A172 (cell line): Measurements from ENCODE around the gene DENND5A. TPM values are rescaled to one million over a fixed set of nuclear protein-coding genes. Genes with fewer than 3 reads are reported as not detected.
"Not testable (repeated sequence)": the region's sequence is repeated elsewhere in the genome, so short reads cannot be mapped to it uniquely, and the experiment has no call there.

Source experiments
- DNase-seq: peaks from one replicate; pipeline ENCODE4 v3.0.0-alpha.2; 2015; ENCODE audit warnings: low spot score
- total RNA-seq: library from RNA; depleted of rRNA; stranded (reverse); fragments of >200 nt; shearing (Covaris generic); gene quantifications from 2 replicates; pipeline ENCODE4 v1.2.3, GENCODE V29; 2014

The DENND5A gene
- total RNA-seq, 1 experiment from 2014 or later: 79.4 TPM

- DNase-seq: no peak
These were observed 54.2 kb downstream of the DENND5A start for GRCh38 chr11:9210922-9211320.

GRCh38 chr11:9210224-9210921 is 54.8 kb downstream of the DENND5A start:
- DNase-seq: no peak

- DNase-seq: not testable (repeated sequence)
These were observed 55.5 kb downstream of the DENND5A start for GRCh38 chr11:9209604-9210003.

- DNase-seq: no peak
These were observed 56.2 kb downstream of the DENND5A start for GRCh38 chr11:9208726-9209501.

- DNase-seq: no peak
These were observed 57.9 kb downstream of the DENND5A start for GRCh38 chr11:9207229-9207628.

- DNase-seq: peak; percentile 21
These were observed 58.7 kb downstream of the DENND5A start for GRCh38 chr11:9206496-9206895.

GRCh38 chr11:9203691-9204311 is 61.3 kb downstream of the DENND5A start:
- DNase-seq: no peak

- no peak for DNase-seq
These were observed 63.6 kb downstream of the DENND5A start for GRCh38 chr11:9201372-9202162.

GRCh38 chr11:9200471-9200870 is 64.7 kb downstream of the DENND5A start:
- no peak for DNase-seq

- no peak for DNase-seq
These were observed 71.8 kb downstream of the DENND5A start for GRCh38 chr11:9193316-9193715.

GRCh38 chr11:9192561-9192960 is 72.6 kb downstream of the DENND5A start:
- no peak for DNase-seq

- not testable (repeated sequence) for DNase-seq
These were observed 74.7 kb downstream of the DENND5A start for GRCh38 chr11:9190326-9191016.

GRCh38 chr11:9188860-9189259 is 76.3 kb downstream of the DENND5A start:
- DNase-seq: not testable (repeated sequence)

GRCh38 chr11:9187616-9188015 is 77.5 kb downstream of the DENND5A start:
- no peak for DNase-seq

- DNase-seq: no peak
These were observed 80.6 kb downstream of the DENND5A start for GRCh38 chr11:9184516-9184915.

GRCh38 chr11:9182180-9182871 is 82.8 kb downstream of the DENND5A start:
- no peak for DNase-seq

GRCh38 chr11:9180784-9181183 is 84.4 kb downstream of the DENND5A start:
- peak; percentile 46 for DNase-seq

- DNase-seq: no peak
These were observed 86.0 kb downstream of the DENND5A start for GRCh38 chr11:9179141-9179540.

GRCh38 chr11:9178716-9179115 is 86.4 kb downstream of the DENND5A start:
- DNase-seq: no peak

GRCh38 chr11:9177438-9178091 is 87.6 kb downstream of the DENND5A start:
- no peak for DNase-seq
